Dermis blood vessel endothelial cell (primary cell): ENCODE data around the gene ADCY5. TPM values are rescaled to one million over a fixed set of nuclear protein-coding genes. Genes with fewer than 3 reads are reported as not detected.

Source experiments
- DNase-seq: peaks from one replicate; pipeline ENCODE4 v3.0.0; 2010
- total RNA-seq: library from RNA; depleted of rRNA; stranded (reverse); fragments of >200 nt; gene quantifications from 2 replicates; pipeline ENCODE4 v1.2.3, GENCODE V29; 2014

The ADCY5 gene
- total RNA-seq, 1 donor from 2014 or later: 0.17 TPM

DNA sequence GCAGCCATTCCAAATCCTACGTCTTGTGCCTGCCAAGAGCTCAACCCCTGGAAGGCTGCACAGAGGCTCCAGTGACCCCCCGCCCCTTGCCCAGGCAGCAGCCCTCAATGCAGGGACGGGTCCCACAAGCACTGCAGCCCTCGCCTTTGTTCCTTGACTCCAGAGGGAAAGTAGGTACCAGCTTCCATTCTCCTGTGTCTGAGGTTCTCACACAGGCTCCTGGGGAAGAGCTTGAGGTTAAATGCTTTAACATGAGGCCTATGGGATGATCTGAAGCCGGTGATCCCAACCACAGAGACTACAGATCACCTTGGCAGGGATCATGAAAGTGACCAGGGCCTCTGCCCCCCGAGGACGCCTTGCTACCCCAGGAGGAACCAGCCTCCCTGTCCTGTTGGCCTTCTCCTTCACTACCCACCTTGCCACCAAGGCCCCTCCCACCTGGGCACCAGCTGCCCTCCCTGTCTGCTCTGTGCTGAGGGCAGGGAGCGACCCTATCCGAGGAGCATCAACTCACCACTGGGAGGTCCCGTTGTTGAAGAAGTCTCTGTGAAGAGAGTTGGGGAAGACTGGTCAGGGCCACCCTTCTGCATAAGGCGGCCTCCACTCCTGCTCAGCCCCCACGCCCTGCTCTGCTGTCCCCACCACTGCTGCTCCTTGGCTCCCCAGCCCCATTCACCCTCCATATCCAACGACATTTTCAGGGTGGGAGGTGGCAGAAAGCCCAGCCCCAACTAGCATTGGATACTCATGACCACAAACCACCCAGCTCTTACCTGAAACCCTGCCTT lies 151.9 kb downstream of the ADCY5 start:
- DNase-seq: no peak

DNA sequence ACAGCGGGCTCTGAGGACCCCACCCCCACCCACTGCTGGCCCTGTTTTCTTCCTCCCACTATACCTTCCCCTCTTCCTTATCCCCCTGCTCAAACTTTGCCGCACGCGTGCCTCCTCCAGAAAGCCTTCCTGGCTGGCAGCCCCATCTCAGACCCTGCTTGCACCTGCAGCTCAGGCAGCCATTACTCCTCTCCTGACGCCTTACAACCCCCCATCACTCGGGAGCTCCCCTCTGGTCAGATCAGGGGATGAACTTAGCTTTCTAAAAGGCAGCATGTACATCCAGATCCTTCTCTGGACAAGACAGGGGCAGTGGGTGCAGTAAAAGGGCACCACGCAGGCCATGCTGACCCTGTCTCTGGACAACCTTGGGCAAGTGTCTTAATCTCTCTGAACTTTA lies 152.6 kb downstream of the ADCY5 start:
- DNase-seq: no peak

DNA sequence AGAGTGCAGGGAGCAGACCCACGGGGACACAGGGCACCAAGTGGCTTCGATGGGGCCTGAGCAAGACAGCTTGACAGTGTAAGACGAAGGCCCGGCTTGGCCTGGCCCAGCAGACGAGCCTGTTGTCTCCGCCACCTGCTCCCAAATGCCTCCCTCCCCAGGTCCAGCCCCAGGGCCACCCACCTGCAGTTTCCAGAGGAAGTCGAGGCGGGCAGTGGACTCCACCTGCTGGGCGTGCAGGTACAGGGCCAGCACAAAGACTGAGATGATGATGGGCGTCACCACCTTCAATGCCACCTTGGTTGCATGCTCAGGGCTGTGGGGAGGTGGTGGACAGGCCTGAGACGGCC lies 153.0 kb downstream of the ADCY5 start:
- DNase-seq: no peak

DNA sequence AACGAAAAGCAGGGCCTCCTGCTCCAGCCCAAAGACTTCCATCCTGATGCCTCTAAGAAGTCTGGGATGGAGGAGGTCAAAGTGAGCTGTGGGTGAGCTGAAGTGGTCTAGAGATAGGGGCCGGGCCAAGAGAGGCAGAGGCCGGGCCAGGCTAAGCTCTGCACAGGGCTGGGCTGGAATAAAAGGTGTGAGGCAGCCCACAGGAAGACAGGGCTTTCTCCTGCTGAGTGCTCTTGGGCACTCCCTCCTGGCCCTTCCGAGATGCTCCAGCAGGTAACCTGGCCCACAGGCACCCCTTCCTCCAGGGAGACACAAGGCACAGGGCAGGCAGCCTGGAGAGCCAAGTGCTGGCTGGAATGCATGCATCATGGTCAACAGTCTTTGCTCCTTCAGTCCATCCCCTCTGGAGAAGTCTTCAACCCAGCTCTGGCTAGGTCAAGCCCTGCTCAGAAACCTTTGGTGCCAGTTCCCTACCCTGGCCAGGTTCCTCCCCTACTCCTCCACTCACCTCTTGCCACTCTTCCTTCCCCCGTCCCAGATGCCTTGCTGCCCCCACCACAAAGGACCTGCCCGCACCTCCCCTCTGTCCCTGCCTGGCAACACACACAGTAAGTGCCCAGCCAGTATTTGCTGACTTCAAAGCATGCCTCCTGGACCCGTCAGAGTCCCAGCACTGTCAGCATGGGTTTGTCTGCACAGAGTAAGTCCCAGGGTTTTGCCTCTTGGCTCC lies 153.6 kb downstream of the ADCY5 start:
- no peak for DNase-seq

DNA sequence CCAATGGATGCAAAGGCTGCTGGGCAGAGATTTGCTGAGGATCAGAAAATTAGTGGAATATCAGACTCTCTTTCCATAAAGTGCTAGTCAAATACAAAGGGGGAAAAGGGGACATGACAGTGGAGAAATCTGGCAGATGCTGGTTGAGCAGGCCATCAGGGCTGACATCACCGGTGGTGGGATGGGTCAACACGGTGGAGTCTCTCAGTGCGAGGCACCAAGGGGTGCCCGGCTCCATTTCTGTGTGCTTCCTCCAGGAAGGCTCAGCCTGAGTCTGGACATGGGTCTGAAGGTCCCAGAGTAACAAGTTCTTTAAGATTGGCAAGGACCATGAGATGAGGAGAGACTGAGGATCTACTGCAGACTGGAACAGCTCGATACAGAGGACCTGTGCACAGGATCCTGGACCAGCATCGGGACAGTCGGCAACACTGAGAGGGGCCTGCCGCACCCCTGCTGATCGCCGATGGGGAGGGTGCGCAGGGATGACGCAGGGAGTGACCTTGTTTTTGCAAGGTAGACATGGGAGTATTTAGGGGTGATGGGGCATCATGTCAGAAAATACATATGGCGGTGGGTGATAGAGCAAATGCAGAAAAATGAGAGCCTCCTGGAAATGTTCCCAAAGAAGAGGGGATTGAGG lies 154.5 kb downstream of the ADCY5 start:
- no peak for DNase-seq

GRCh38 chr3:123292321-123293310 lies 156.3 kb downstream of the ADCY5 start:
- DNase-seq: no peak

DNA sequence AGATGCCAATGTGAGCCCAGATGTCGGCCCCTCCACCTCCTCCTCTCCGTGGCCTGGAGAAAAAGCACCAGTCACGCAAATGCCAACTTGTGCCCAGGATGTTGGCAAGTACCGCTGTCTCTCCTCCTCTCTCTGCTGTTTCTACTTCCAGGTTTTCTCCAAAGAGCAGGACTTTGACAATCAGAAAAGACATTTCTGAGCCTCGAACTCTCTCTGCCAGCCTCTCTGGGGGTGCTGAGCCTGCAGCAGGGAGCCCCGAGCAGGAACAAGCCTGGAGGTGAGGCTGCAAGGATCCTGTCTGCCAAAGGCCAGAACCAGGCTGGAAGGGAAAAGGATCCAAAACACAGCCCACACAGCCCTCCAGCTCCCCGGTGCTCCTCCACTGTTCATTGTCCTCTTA lies 157.5 kb downstream of the ADCY5 start:
- no peak for DNase-seq

- DNase-seq: no peak
These were observed 157.9 kb downstream of the ADCY5 start for GRCh38 chr3:123290962-123291361.

- DNase-seq: no peak
These were observed 158.6 kb downstream of the ADCY5 start for GRCh38 chr3:123290107-123290930.

DNA sequence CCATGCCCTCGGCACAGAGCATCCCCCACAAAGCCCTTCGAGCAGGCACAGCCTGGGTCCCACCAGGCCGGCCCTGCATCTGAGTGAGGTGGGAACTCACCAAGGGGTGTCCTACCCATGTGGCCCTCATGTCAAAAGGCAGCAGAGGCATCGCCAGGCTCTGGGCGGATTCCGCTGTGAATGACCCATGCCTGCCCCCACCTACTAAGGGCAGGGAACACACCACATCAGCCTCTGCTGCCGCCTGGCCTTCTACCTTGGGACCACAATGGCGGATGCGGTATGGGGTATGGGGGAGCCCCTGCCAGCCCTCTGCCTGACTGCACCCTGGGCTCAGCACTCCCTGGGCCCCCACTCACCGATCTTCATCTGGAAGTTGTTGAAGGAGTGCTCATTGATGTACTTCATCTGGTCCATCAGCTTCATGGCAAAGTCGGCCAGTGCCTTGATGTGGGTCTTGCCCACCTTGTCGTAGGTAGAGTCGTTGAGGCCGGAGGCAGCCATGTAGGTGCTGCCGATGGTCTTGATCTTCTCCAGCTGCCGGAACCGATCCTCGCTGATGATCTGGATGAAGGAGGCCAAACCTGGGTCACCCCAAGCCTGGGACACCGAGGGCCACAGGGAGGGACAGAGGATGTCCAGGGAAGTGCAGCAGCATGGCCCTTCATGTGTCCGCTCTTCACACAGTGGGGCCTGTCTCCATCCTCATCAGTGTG lies 159.3 kb downstream of the ADCY5 start:
- DNase-seq: no peak

GRCh38 chr3:123287962-123288302 lies 161.0 kb downstream of the ADCY5 start:
- no peak for DNase-seq

DNA sequence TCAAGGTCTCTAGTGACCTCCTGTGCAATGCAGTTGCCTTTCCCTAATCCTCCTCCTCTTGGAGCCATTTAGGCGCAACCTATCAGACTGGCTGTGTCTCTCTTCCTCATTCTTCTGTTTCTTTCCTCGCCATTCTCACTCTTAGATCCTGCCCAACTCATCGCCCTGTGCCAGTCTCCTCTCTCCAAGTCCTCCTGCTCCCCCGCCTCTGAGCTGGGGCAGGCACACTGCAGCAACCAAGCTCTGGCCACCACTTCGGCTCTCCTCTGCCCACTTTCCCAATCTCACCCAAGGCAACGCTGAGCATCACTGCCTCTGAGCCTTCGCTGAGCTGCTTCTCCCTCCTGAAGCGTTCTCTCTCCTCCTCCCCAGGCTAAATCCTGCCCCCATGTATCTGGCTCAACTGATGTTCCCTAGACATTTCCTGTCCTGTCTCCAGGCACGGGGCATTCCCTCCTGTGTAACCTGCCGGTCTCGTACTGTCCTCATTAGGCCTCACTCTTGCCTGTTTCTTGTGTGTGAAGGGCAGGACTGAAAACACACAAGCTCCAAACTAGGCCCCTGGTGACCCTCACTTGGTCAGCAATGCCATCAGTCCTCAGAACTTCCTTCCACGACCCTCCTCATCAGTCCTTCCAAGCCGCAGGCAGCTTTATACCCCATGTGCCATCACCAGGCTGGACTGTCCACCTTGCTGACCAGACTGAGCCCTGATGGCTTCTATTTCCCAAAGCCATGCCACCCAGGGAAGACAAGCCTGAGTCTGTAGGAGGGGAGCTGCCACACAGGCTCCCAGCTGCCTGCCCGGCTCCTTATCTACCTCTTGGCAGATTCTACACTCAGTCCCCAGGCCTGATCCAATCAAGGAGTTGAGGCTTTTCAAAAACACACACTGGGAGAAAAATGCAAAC lies 161.6 kb downstream of the ADCY5 start:
- no peak for DNase-seq

GRCh38 chr3:123286308-123287023 lies 162.4 kb downstream of the ADCY5 start:
- peak; percentile 87 for DNase-seq

DNA sequence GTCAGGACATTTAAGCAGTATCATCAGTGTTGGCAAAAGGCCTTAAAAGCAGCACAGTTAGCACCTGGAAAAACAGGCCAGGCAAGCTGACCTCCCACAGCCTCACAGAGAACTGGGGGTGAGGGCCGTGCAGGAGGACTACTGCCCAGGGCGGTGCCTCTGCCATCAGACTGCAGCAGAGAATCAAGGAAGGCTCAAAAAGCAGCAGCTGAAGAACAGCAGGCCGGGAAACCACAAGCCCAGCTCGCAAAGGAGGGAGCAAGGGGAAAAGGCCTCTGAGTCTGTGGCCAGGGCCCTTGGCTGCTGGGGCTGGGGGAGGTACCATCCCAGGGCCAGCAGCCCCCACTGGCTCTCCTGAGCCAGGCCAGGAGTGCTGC lies 163.0 kb downstream of the ADCY5 start:
- DNase-seq: no peak

DNA sequence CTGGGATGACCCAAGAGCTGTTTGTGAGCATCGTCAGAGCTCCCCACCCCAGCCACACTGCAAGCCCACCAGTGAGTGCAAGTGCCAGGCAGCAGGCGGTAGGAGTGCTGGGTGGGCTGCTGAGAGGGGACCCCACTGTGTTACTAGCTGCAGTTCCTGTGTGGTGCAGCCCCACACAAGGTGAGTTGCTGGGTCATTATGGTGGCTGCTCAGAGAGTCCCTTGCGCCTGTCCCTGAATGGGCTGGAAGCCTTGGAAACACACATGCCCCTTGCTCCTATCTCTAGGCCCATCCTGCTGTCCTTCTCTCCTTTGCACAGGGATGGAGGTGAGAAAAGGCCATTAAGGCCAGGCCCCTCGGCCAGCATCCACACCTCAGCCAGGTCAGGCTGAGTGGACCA lies 163.4 kb downstream of the ADCY5 start:
- DNase-seq: no peak

DNA sequence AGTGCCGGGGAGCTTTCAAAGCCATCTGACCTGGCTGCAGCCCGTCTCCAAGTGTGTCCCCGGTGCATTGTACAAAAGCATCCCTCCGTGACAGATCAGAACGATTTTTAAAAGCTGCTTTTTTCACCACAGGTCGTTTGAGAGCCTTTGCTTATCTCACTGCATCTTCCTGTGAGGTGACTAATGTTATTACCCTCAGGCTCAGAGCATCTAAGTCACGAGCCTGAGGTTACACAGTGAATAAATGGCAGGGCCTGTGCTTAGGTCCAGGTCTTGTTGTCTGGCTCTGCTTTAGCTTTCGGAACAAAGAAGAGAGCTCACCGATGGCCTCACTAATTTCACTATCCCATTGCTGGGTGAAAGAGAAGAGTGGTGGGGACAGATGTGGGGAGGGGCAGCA lies 163.8 kb downstream of the ADCY5 start:
- DNase-seq: no peak

- no peak for DNase-seq
These were observed 164.4 kb downstream of the ADCY5 start for GRCh38 chr3:123284399-123285010.

GRCh38 chr3:123283657-123284398 lies 165.1 kb downstream of the ADCY5 start:
- DNase-seq: no peak
